AG04450 (cell line): ENCODE data around the gene LRCH1. TPM values are rescaled to one million over a fixed set of nuclear protein-coding genes. Genes with fewer than 3 reads are reported as not detected.

ENCODE experiments used
- CTCF ChIA-PET: fragments of 300-600, 350-600 bp; formaldehyde crosslinking; extraction: SDS; loops from one replicate; lab custom pipeline; 2022; ENCODE audit warnings: antibody characterized with exemption, inconsistent platforms; lab: Charles Lee
- POLR2A ChIA-PET: fragments of 350-600 bp; formaldehyde crosslinking; extraction: SDS; loops from one replicate; lab custom pipeline; 2021; ENCODE audit warnings: antibody characterized with exemption, inconsistent platforms; lab: Yijun Ruan, JAX
- DNase-seq: peaks from one replicate; pipeline ENCODE4 v3.0.0-alpha.2; 2011; ENCODE audit warnings: low read depth, low spot score
- H3K27ac ChIP-seq: one replicate; pipeline ENCODE4 v1.5.1; 2012; ENCODE audit warnings: low read depth, low read length, control low read depth
- H3K27me3 ChIP-seq: one replicate; pipeline ENCODE4 v1.6.0; 2012; ENCODE audit warnings: low read length; ENCODE audit not compliant: control insufficient read depth, insufficient read depth
- H3K4me3 ChIP-seq: 2 replicates; pipeline ENCODE4 v1.5.1; 2011; ENCODE audit warnings: mild to moderate bottlenecking, low read depth, low read length, control low read depth
- H3K9me3 ChIP-seq: 2 replicates; pipeline ENCODE4 v1.5.1; 2012; ENCODE audit warnings: low read length; ENCODE audit not compliant: control insufficient read depth, insufficient read depth
- CTCF ChIP-seq: IDR thresholded peaks from 2 replicates; pipeline ENCODE4 v1.5.1; 2011; ENCODE audit warnings: low read depth, low read length, control low read depth, inconsistent platforms
- polyA plus RNA-seq: library from polyadenylated mRNA; depleted of rRNA; stranded (reverse); fragments of >200 nt; gene quantifications from 2 replicates; pipeline ENCODE4 v1.2.3, GENCODE V29; 2011

The LRCH1 gene
- polyA plus RNA-seq, 1 experiment = 17.4 TPM

- Histone ChIP-seq H3K27ac (no peak overlapping the region), H3K27me3 (no peaks in the 10 kb centered on the region), H3K4me3 (no peak overlapping the region), H3K9me3 (no peaks in the 10 kb centered on the region)
- ChIA-PET CTCF (no interaction called here), POLR2A (no interaction called here)
- no peak for DNase-seq
- TF ChIP-seq CTCF = no peak
Measured at GRCh38 chr13:46618694-46619254, 65.8 kb downstream of the LRCH1 start.

- no peaks in the 10 kb centered on the region for H3K27me3 ChIP-seq
- DNase-seq = no peak
- no peak overlapping the region for H3K27ac ChIP-seq
- no peaks in the 10 kb centered on the region for H3K9me3 ChIP-seq
- TF ChIP-seq CTCF = no peak
- ChIA-PET POLR2A (no interaction called here), CTCF (interaction anchor here (0.6 kb wide), 1 partner anchor 16 kb away, joined by 7 read pairs; no protein-coding TSS in a partner anchor)
- no peak overlapping the region for H3K4me3 ChIP-seq
Measured at GRCh38 chr13:46620029-46620428, 67.1 kb downstream of the LRCH1 start.

- ChIA-PET POLR2A (no interaction called here), CTCF (interaction anchor here (0.9 to 1.3 kb wide), 3 partner anchors 9 to 100 kb away, joined by 3 read pairs; no protein-coding TSS in a partner anchor)
Measured at GRCh38 chr13:46620471-46620870, 67.5 kb downstream of the LRCH1 start.

DNA sequence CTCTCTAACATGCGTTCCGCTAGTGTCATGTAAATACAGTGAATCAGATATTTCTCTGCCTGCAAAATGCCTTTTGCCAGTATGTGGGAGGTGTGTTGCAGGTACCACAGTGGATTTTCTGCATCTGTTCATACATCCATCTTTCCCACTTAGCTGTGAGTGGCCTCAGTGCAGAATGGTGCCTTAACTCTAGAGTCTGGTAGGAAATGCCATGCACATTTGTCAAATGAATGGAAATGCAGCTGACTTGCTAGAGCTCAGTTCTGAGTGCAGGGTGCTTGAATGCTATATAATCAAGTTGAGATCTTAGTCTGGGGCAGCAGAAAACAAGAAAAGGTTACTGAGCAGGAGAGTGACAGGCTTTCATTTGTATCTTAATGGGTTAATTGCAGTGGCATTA is 68.2 kb downstream of the LRCH1 start:
- no peak overlapping the region for H3K4me3 ChIP-seq
- DNase-seq = no peak
- ChIA-PET POLR2A (no interaction called here), CTCF (interaction anchor here (0.6 to 1.3 kb wide), 4 partner anchors 10 to 329 kb away, joined by 3 read pairs; no protein-coding TSS in a partner anchor)
- no peak overlapping the region for H3K27ac ChIP-seq
- H3K27me3 ChIP-seq = no peaks in the 10 kb centered on the region
- no peaks in the 10 kb centered on the region for H3K9me3 ChIP-seq
- no peak for TF ChIP-seq CTCF

More at GRCh38 chr13:46620471-46620870, 67.5 kb downstream of the LRCH1 start:
- H3K27ac ChIP-seq = no peak overlapping the region
- no peak for TF ChIP-seq CTCF
- DNase-seq = no peak
- H3K9me3 ChIP-seq = no peaks in the 10 kb centered on the region
- H3K27me3 ChIP-seq = no peaks in the 10 kb centered on the region
- H3K4me3 ChIP-seq = no peak overlapping the region

- Histone ChIP-seq H3K27ac (no peak overlapping the region), H3K4me3 (no peak overlapping the region), H3K9me3 (no peaks in the 10 kb centered on the region), H3K27me3 (no peaks in the 10 kb centered on the region)
- TF ChIP-seq CTCF = no peak
- POLR2A ChIA-PET = interaction anchor here (0.7 to 1.1 kb wide), 2 partner anchors 16 to 47 kb away, joined by 4 to 11 read pairs; no protein-coding TSS in a partner anchor
- DNase-seq = no peak
- CTCF ChIA-PET = interaction anchor here (0.6 to 1.1 kb wide), 4 partner anchors 10 to 330 kb away, joined by 3 read pairs; no protein-coding TSS in a partner anchor
Measured at GRCh38 chr13:46621792-46622629, 69.0 kb downstream of the LRCH1 start.
